Suprapubic skin (tissue), 3 donors: Measurements from ENCODE around the gene GNB1.

Source experiments
- EP300 ChIP-seq: sonication (generic); formaldehyde crosslinking; IDR thresholded peaks from one replicate; pipeline ENCODE4 v1.6.1; 2017; ENCODE audit warnings: antibody characterized with exemption
- TF ChIP-seq, protein P1 (sequence below), 2 donors: fragments of 200-600 bp in 1 of 2; fragments of 450-650 bp in 1 of 2; sonication (generic) in 1 of 2; IDR thresholded peaks; one replicate each; pipeline ENCODE4 v1.5.1; 2016 to 2019; ENCODE audit warnings: antibody characterized with exemption in 2 of 2, mild to moderate bottlenecking in 1 of 2, moderate library complexity in 1 of 2

DNA sequence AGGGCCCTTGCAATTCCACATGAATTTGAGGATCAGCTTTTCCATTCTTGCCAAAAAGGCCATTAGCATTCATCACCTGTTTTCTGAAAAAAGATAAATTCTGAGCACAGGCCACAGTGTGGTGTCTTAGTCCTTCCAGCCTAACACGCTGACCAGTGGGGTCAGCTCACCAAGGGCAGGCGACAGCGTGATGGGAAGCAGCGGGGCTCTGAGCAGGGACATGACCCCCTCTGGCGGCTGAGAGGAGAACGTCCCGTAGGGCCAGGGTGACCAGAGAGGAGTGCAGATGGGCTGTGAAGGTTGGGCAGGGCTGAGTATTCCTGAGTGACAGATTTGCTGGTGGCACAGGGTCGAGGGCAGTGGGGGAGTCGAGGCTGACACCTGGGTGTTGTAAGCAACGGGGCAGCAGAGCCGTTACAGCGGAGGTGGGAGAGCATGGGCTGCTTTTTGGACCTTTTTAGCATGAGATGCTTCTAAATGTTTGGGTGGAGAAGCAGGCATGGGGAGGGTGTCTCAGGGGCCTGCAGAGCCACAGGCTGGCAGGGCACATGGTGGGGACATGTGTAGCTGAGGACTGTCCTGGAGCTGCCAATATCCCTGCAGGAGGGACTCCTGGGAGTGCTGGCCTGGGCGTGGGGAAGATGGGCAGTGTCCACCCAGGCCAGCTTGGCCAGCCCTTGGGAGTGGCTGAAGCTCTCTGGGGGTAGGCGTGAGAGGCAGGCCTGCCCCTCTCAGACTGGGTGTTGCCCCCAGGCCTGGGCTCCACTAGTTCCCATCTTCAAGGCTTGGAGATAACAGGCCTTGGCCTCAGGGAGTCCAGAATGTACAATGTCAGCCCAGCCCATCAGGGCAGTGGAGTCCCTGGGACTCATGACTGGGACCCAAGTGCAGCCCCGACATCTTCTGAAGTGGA, 15.6 kb upstream of the GNB1 start:
- TF ChIP-seq, protein P1, sequence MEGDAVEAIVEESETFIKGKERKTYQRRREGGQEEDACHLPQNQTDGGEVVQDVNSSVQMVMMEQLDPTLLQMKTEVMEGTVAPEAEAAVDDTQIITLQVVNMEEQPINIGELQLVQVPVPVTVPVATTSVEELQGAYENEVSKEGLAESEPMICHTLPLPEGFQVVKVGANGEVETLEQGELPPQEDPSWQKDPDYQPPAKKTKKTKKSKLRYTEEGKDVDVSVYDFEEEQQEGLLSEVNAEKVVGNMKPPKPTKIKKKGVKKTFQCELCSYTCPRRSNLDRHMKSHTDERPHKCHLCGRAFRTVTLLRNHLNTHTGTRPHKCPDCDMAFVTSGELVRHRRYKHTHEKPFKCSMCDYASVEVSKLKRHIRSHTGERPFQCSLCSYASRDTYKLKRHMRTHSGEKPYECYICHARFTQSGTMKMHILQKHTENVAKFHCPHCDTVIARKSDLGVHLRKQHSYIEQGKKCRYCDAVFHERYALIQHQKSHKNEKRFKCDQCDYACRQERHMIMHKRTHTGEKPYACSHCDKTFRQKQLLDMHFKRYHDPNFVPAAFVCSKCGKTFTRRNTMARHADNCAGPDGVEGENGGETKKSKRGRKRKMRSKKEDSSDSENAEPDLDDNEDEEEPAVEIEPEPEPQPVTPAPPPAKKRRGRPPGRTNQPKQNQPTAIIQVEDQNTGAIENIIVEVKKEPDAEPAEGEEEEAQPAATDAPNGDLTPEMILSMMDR (IDR thresholded peaks at IDR 0.05), result peak; percentile 76 to 91
- TF ChIP-seq EP300, result no peak
